IPS-11a (cell line): Measurements from ENCODE around the gene PNKD.
"Not testable (repeated sequence)": the region's sequence is repeated elsewhere in the genome, so short reads cannot be mapped to it uniquely, and the experiment has no call there.

ENCODE experiments used
- H3K4me3 ChIP-seq: one replicate; pipeline ENCODE4 v1.5.1; 2013; ENCODE audit warnings: low read depth, low read length, control low read depth

The PNKD gene

DNA sequence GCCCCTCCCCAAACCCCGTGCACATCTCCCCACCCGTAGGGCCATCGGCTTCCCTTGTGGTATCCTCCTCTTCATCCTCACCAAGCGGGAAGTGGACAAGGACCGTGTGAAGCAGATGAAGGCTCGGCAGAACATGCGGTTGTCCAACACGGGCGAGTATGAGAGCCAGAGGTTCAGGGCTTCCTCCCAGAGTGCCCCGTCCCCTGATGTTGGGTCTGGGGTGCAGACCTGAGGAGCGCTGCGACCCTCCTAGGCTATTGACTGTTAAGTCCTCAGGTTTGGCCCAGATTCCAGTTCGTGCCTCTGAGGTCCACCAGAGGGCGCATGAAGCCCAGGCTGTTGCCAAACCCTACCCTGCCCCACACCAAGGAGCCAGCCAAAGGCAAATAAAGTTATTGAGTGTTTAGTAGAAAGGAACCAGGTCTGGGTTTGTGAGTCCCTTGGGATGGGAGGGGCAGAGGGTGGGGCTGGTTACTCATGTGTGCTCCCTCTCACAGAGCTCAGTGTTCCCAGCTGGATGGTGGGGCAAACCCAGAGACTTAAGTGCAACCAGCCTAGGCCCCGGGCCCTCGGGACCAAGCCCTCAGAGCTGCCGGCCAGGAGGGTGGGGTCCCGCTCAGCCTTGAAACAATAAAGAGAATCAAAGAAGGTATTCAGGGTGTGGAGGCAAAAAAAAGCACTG is 2.4 kb downstream of the PNKD start:
- H3K4me3 ChIP-seq: no peak overlapping the region

DNA sequence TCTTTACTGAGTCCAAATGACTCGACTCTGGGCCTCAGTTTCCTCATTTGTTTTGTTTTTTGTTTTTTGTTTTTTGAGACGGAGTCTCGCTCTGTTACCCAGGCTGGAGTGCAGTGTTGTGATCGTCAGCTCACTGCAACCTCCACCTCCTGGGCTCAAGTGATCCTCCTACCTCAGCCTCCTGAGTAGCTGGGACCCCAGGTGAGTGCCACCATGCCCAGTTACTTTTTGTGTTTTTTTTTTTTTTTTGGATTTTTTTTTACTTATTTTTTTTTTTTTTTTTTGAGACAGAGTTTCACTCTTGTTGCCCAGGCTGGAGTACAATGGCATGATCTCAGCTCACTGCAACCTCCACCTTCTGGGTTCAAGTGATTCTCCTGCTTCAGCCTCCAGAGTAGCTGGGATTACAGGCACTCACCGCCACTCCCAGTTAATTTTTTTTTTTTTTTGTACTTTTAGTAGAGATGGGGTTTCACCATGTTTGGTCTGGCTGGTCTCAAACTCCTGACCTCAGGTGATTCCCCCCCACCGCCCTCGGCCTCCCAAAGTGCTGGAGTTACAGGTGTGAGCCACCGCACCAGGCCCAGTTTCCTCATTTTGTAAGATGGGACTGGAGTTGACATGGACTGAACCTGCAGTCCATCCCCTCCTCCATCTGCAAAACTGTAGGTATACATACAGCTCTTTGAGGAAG is 3.0 kb downstream of the PNKD start:
- not testable (repeated sequence) for H3K4me3 ChIP-seq

DNA sequence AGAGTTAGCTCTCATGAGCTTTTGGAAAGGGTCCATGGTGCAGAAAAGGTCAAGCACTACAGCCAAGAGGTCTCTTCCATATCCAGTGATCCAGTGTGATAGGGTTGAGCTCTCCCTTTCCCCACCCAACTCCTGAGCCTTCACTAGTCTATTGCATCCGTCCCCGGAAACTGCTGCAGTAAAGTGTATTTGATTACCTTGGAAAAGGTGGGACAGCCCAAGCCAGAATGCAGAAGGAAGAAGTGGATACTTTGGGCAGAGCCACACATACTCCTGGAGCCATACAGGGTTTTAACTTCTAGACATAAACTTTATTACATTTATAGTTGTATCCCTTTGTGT is 3.6 kb downstream of the PNKD start:
- H3K4me3 ChIP-seq: no peak overlapping the region

DNA sequence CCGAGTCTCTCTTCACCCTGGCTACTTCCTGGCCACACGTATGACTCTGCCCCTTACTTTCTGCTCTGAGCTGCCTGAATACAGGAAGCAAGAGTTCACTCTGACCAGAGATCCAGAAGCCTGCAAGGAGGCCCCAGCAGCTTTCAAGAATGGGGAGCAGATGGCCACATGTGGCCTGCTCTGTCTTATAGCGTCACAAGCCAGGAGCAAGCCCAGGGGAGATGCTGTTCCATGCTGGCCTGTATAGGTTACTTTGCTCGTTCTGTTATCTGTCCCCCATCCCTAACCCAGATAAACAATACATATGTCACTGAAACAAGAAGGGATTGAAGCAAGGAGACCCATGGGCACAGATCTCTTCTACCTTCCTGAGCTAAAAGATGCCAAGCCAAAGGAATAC is 4.3 kb downstream of the PNKD start:
- no peak overlapping the region for H3K4me3 ChIP-seq

DNA sequence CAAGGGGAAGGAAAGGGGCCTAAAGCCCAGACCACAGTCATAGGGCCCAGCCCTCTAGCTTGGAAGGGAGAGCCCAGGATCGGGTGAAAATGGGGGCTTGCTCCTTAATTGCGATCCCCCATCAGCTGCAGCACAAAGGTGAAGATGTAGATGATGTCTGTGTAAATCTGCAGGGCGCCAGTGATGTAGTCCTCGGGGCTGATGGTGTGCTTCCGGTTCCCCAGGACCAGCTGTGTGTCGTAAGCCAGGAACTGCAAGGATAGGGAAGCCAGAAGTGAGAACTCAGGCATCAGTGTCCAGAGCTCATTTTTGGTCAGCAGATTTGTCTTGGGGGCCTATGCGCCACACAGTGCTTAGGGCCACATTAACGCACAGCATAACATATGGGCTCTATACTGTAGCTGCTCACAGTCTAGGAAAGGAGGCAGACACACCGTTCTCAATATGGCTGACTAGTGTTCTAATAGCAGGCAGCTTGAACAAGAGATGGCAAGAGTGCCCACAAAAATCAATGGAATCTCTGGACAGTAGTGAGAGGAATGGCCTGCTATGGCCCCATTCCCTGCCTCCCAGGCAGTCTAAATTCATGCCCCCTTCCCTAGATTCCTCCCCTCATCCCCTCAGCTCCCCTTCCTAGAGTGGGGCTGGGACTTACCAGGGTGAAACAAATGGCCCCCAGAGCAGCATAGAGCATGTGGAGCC is 5.2 kb downstream of the PNKD start:
- no peak overlapping the region for H3K4me3 ChIP-seq

DNA sequence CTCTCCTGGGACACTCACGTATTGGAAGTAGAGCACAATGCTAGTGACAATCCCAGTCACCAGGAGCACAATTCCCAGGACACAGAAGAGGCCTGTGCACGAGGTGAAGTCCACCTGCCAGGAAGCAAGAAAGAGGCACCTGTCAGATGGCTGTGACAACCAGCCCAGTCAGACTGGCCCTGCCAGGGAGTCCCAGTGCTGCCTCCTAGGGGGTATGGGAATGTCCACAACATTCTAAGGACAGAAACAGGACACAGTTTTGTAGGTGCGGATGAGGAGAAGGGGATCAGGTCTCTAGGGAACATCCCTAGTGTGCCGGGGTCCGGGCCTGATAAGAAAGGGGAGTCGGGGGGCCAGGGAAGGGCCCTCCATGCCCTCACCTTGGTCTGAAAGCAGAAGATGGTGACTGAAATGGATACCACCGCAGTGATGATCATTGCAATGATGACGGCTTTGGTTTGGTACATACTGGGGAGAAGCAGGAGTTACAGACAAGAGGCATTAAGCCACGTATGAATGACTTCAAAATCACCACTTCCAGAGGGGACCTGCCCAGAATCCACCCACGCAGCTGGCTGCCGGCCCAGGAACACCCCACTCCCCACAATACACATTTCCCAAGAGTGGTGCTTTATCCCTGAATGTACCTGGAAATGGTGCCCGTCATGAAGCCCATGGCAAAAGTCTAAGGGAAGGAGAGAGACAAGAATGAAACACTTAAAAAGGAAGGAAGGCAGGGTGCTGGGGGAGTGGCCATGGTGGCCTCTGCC is 6.9 kb downstream of the PNKD start:
- no peak overlapping the region for H3K4me3 ChIP-seq

DNA sequence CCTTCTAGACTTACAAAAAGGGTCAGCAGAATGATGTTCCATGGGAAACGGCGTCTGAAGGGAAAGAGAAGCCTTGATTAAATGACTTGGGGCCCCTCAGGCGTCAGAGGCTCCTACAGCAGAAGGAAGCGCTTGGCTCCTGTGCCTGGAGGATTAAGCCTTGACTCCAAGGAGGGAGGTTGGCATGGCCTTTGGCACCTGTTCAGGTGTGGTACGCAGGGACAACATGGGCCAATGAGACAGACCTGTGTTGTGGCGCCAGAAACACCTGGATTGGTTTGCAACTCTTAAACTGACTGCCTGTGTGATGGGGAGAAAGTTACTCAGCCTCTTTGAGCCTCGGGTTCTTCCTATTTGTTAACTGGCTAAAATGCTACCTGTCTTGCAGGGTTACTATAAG is 7.6 kb downstream of the PNKD start:
- H3K4me3 ChIP-seq: no peak overlapping the region

DNA sequence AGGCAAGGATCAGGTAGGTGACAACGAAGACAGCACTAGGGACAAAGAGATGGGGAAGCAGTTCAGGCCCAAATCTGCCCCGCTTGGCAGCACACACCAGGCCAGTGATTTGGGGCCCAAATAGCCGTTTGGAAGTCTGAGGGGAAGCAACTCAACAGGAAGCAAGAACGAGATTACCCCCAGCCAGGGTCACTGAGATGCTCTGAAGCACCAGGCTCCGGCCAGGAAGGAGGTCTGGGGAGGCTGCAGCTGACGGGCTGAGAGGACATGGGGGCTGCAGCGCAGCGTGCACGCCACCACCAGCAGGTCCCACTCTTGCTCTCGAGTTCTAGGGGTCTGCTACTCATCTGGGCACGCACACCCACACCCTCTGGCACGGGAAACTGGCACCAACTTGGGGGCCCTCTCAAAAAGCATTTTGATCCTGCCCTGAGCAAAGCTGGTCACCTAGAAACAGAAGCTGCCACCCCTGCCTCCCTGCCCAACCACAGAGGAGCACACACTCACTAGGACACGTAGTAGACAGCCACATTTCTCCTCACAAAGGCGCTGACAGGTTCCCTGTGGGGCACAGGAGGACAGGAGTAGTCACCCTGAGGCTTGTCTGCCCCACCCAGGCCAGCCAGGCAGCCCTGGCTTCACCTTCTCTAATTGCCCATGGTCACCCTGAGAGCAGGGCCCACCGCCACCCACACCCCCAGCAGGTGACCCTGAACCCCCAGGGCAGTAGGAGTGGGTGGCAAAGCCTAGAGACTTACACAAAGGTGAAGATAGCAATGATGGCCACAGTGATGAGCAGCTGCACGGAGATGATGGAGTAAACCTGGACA is 8.4 kb downstream of the PNKD start:
- no peak overlapping the region for H3K4me3 ChIP-seq

DNA sequence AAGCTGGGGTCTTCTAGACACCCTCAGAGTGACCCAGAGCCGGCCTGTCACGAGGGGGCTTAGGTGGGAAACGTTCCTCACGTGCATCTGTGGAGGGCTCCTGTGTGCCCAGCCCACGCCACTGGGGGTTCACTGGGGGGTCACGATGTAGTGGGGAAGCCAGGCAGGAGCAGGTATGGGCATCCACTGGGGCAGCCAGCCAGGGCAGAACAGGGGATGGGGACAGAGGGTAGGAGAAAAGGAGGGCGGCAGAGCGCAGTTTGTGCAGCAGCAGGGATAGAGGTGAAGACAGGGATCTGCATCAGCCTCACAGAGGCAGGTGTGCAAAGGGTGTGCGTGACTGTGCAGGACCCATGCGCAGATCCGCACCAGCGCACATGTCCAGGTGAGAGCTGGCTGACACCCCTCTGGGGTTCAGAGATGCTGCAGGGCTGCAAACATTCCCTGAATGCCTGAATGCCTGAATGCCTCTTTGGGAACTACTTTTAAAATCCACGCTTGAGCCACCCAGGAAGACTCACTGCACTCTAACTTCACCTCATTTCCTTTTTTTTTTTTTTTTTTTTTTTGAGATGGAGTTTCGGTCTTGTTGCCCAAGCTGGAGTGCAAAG is 10.0 kb downstream of the PNKD start:
- no peak overlapping the region for H3K4me3 ChIP-seq

DNA sequence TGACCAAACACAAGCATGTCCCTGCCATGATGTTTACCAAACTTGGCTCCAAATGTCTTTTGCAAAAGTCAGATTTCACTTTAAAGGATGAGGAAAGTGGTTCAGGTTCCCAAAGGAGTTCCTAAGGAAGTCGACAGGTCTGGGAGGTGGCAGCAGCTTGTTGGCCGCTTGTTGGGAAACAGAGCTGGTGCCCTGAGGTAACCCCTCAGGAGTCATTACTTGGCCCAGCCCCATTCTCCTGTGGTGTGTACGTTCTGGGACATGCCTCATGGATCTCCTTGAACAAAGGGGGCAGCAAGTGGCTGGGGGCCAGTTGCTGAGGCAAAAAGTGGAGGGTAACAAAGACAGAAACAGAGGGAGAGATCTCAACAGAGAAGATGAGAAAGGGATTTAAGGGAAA is 11.1 kb downstream of the PNKD start:
- H3K4me3 ChIP-seq: no peak overlapping the region

DNA sequence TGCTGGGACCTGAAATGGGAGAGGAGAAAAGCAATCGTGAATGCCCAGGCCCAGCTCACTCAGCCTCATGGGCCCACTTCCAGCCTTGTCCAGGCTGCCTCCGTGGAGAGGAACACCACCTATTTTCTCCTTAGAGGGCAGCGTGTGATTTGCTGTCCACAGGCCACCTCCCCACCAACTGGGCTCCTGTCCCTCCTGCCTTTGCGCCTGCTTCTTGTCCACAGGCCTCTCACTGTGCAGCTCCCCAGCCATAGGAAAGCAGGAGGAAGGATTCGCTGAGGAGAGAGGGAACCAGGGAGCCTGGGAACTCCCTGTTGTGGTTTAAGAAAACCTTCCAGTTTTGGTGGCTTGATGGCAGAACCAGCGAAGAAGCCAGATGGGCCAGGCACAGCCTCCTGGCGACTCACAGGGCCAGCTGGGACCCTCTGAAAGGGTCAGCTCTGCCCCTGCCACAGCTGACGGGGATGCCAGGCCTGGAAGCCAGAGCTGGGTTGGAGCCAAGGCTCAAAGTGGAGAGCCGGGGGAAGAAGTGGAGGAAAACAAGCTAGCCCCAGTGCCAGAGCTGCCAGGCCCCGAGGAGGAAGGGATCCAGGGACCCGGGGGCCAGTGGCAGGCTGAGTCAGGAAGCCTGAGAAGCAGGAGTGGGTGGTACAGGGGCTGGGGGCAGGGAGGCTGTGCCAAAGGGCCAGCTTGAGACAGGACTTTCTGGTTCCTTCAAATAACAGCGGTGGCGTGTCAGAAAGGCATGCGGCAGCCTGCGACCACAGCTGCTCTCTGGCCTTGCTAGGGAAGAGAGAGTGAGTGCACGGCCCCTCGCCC is 12.1 kb downstream of the PNKD start:
- H3K4me3 ChIP-seq: no peak overlapping the region

DNA sequence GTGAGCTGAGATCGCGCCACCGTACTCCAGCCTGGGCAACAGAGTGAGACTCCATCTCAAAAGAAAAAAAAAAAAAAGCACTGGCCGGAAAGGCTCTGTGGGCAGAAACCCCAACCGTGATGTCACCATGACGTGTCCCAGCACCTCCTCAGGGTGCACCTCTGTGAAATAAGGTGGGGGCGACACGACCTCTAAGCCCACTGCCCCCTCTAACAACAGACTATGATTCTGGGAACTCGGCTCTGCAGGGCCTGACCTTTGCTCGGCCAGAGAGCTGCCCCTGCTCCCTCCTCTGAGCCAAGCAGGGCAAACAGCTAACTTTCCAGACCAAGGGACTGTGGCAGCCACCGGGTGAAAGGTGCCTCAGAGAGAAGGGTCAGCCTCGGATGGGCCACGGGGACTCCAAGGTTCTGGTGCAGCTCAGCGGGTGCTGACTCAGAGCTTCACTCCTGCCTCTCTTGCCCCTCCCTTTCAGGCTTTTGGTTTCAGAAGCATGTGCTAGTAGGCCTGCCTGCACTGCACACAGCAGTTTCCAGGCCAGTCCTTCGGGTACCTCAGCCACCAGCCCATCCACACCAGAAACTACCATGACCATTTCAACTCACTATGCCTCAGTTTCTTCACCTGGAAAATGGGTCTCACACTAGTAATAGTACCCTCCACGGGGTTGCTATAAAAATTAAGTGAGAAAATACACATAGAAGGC is 13.9 kb downstream of the PNKD start:
- H3K4me3 ChIP-seq: no peak overlapping the region

DNA sequence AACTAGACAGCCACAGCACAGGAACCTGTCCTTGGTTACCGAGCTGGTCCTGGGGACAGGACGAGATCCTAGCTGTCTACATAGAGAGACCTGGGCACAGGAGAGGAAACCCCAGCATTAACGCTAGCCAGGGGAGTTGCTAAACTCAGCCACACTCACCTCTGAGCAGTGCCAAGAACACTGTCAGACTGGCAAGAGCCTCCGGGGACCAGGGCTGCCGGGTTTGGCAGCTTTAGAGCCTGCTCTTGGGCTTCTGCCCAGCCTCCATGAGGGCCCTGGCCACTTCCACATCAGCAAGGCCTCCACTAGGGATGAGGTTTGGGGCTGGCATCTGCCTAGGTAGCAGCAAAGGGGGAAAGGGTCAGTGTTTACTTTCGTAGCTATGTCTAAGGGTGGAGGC is 15.3 kb downstream of the PNKD start:
- no peak overlapping the region for H3K4me3 ChIP-seq

DNA sequence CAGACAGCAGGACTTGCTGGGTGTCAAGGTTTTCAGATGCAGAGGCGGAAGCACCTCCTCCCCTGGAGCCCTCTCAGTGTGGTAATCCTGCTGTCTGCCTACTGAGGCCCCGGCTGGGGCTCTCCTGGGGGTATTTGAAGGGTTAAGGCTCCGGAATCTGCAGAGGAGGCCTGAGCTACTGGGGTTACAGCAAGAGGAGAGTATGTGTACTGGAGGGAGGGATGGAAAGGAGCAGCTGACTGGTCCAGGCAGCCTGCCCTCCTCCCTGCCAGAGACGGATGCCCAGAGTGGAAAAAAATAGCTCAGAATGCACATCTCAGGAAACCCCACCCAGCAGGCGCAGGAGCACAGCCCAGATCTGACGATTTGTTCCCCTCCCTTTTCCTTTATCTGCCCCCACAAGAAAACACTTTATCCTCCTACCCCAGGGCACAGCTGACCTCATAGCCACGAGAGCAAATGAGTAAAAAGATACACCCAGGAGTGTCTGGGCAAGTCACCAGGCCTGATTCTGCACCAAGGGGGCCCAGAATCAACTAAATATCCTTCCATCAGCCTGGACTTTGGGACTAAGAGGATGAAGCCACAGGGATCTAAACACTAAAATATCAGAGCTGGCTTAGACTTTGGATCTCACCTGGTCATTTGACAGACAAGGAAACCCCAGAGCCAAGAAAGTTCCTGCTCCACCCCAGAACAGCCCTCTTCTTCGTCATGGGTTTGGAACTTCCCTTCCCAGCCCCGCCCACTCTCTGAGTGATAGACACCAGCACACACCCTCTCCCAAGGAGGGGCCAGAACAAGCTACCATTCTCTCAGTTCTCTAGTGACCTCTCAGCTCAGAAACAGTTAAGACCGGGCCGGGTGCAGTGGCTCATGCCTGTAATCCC is 16.5 kb downstream of the PNKD start:
- H3K4me3 ChIP-seq: no peak overlapping the region

DNA sequence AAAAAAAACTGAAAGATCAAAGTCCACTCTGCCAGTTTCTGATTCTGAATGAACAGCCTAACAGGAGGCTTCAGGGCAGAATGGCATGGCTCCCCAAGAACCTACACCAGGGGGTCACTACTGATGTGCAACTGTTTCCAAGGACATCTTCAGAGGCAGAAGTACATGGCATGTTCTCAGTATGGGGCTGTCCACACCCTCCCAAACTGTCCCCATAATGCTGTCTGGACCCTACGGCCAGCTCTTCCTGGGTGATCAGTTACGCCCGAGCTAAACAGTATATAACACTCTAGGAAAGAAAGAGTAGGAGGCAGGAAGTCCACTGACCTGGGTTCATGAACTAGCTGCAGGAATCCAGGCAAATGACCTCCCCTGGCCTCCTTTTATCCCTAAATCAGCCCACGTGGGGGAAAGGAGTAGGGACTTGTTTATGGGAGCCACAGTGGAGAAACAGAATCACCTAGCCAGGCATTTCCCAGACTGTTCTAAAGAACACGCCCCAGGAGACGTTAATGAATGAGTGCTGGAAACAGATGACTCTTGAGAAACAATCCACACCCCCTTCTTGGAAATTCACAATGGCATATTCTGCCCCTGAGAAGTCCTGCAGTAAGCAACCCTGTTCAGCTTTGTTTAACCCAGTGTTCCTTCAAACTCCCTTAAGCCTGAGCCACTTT is 19.5 kb downstream of the PNKD start:
- no peak overlapping the region for H3K4me3 ChIP-seq

DNA sequence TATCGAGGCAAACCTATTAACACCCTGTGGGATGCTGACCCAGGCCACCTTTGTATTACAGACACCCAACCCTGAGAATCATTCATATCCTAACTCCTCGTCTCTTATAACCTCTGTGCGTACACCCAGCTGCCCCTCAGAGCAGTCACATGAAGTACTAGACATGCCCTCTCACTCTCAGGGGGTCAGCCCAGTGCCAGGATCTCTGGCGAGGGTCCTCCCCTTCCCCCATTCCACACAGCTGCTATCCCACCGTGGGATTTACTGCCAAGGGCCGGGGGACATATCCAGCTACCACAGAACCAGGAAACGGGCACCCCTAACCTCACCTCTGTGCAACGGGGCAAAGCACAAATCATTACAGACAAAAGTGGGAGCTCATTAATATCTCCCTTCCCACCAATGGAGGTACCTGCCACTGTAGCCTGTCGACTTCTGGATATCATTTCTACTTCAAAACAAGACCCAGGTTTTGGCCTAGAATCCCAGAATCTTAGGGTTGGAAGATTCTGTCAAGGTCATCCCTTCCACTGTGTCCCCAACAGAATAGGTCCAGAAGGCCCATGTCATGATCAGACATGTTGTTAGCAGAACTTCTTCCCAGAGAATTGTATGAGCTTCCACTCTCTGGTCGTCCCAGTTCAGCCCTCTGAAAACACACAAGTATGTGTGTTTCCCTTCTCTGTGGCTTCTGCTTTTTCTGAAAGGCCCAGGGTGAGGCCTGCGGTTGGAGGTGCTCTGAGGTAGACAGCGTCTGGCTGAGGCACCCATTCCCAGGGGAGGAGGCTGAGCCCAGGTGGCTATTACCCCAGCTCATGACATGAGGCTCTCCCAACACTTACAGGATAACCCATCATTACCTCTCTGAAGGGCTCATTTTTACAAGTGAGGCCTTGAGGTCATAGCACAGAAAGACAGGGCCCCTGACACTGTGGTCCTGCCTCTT is 20.3 kb downstream of the PNKD start:
- H3K4me3 ChIP-seq: no peak overlapping the region
